Raji (cell line): ENCODE data around the gene SYNRG.

Source experiments
- POLR2A ChIP-seq: IDR thresholded peaks from 2 replicates; pipeline ENCODE4 v1.6.1; 2011; ENCODE audit warnings: low read depth, low read length, control low read depth; ENCODE audit not compliant: insufficient read depth

The SYNRG gene

GRCh38 chr17:37567137-37567536, 42.1 kb downstream of the SYNRG start:
- no peak for TF ChIP-seq POLR2A

- no peak for TF ChIP-seq POLR2A
These were observed 45.0 kb downstream of the SYNRG start for GRCh38 chr17:37564252-37564651.

- TF ChIP-seq POLR2A = no peak
These were observed 47.0 kb downstream of the SYNRG start for GRCh38 chr17:37562016-37562745.

- no peak for TF ChIP-seq POLR2A
These were observed 50.9 kb downstream of the SYNRG start for GRCh38 chr17:37558299-37558698.

- TF ChIP-seq POLR2A = no peak
These were observed 51.7 kb downstream of the SYNRG start for GRCh38 chr17:37557482-37557881.

GRCh38 chr17:37555386-37555785, 53.8 kb downstream of the SYNRG start:
- no peak for TF ChIP-seq POLR2A

- no peak for TF ChIP-seq POLR2A
These were observed 55.7 kb downstream of the SYNRG start for GRCh38 chr17:37553401-37553966.

GRCh38 chr17:37551788-37552187, 57.4 kb downstream of the SYNRG start:
- TF ChIP-seq POLR2A = no peak

- no peak for TF ChIP-seq POLR2A
These were observed 61.2 kb downstream of the SYNRG start for GRCh38 chr17:37547986-37548385.

- TF ChIP-seq POLR2A = no peak
These were observed 62.9 kb downstream of the SYNRG start for GRCh38 chr17:37546302-37546701.

GRCh38 chr17:37545486-37545885, 63.7 kb downstream of the SYNRG start:
- TF ChIP-seq POLR2A = no peak

- TF ChIP-seq POLR2A = no peak
These were observed 65.6 kb downstream of the SYNRG start for GRCh38 chr17:37543637-37544052.

GRCh38 chr17:37541880-37542660, 67.1 kb downstream of the SYNRG start:
- TF ChIP-seq POLR2A = no peak

- TF ChIP-seq POLR2A = no peak
These were observed 70.1 kb downstream of the SYNRG start for GRCh38 chr17:37538981-37539659.

- TF ChIP-seq POLR2A = no peak
These were observed 73.3 kb downstream of the SYNRG start for GRCh38 chr17:37535906-37536305.

GRCh38 chr17:37532756-37533155, 76.5 kb downstream of the SYNRG start:
- no peak for TF ChIP-seq POLR2A

- no peak for TF ChIP-seq POLR2A
These were observed 78.8 kb downstream of the SYNRG start for GRCh38 chr17:37530420-37530819.
